Calu3 (cell line): ENCODE data around the gene CCDC106. TPM values are rescaled to one million over a fixed set of nuclear protein-coding genes. Genes with fewer than 3 reads are reported as not detected.

Experiments used
- BruUV-seq: library from RNA; stranded (reverse); fragments of 400-500 nt; replicated peaks from 2 replicates; lab custom pipeline; 2021; lab: Mats Ljungman, UMichigan
- CTCF ChIA-PET: fragments of 300-600 bp; sonication (Branson Sonifier 250); formaldehyde crosslinking; loops from one replicate; lab custom pipeline; 2022; ENCODE audit warnings: antibody characterized with exemption; lab: Charles Lee
- DNase-seq: peaks from one replicate; pipeline ENCODE4 v3.0.0; 2022
- H3K27ac Mint-ChIP-seq: one replicate; pipeline ENCODE4 v1.8.0; 2022; ENCODE audit warnings: mixed read lengths; ENCODE audit not compliant: unreplicated experiment
- H3K27me3 Mint-ChIP-seq: one replicate; pipeline ENCODE4 v1.8.0; 2022; ENCODE audit warnings: mixed read lengths; ENCODE audit not compliant: unreplicated experiment
- H3K36me3 Mint-ChIP-seq: one replicate; pipeline ENCODE4 v1.8.0; 2022; ENCODE audit warnings: mild to moderate bottlenecking, moderate library complexity, mixed read lengths; ENCODE audit not compliant: insufficient read depth, unreplicated experiment
- H3K4me1 Mint-ChIP-seq: one replicate; pipeline ENCODE4 v1.8.0; 2022; ENCODE audit warnings: mild to moderate bottlenecking, low read depth, mixed read lengths; ENCODE audit not compliant: unreplicated experiment
- H3K4me3 Mint-ChIP-seq: one replicate; pipeline ENCODE4 v1.8.0; 2022; ENCODE audit warnings: mild to moderate bottlenecking, low read depth, moderate library complexity, mixed read lengths; ENCODE audit not compliant: unreplicated experiment
- H3K9me3 Mint-ChIP-seq: one replicate; pipeline ENCODE4 v1.8.0; 2022; ENCODE audit warnings: low read depth, mixed read lengths; ENCODE audit not compliant: unreplicated experiment
- intact Hi-C: fragments of 100-400 bp; cut with micrococcal nuclease; formaldehyde crosslinking; loops from one replicate; pipeline ENCODE4 v1.10.0; 2022; ENCODE audit not compliant: unreplicated experiment
- total RNA-seq: library from RNA; stranded (reverse); gene quantifications from 2 replicates; pipeline ENCODE4 v1.2.3, GENCODE V29; 2022
- TF ChIP-seq, protein P1 (sequence below): fragments of 200-600 bp; IDR thresholded peaks from one replicate; pipeline ENCODE4 v1.8.0; 2022; ENCODE audit warnings: antibody characterized with exemption; ENCODE audit not compliant: unreplicated experiment

The CCDC106 gene
- total RNA-seq, 1 experiment from 2014 or later, result 12.7 TPM

DNA sequence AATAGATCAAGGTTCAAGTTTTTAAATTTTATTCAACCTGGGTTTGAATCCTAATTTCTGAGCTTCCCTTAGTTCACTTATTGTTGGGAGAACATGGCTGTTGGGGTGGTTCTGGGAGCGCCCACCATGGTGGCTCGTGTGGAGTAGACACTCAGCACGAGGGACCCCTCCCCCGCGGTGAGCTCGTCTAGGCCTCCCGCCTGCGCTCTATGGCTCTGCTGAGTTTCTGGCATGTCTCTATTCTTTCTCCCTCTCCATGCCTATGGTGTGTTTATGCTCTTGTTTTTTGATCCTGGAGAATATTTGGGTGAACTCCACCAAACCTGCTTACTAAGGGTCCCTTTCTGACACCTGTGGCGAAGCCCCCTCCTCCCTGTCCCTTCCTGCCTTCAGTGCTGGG lies 25.5 kb downstream of the CCDC106 start:
- H3K4me1 Mint-ChIP-seq, result peaks cover 60% of the 10 kb centered on the region
- DNase-seq, result no peak
- CTCF ChIA-PET, result no interaction called here
- H3K36me3 Mint-ChIP-seq, result peaks cover 80% of the 10 kb centered on the region
- no peak overlapping the region for H3K4me3 Mint-ChIP-seq
- intact Hi-C loops, result loop anchor here (2.0 kb wide), 1 partner anchor 17 kb away; no protein-coding TSS in a partner anchor
- TF ChIP-seq, protein P1, sequence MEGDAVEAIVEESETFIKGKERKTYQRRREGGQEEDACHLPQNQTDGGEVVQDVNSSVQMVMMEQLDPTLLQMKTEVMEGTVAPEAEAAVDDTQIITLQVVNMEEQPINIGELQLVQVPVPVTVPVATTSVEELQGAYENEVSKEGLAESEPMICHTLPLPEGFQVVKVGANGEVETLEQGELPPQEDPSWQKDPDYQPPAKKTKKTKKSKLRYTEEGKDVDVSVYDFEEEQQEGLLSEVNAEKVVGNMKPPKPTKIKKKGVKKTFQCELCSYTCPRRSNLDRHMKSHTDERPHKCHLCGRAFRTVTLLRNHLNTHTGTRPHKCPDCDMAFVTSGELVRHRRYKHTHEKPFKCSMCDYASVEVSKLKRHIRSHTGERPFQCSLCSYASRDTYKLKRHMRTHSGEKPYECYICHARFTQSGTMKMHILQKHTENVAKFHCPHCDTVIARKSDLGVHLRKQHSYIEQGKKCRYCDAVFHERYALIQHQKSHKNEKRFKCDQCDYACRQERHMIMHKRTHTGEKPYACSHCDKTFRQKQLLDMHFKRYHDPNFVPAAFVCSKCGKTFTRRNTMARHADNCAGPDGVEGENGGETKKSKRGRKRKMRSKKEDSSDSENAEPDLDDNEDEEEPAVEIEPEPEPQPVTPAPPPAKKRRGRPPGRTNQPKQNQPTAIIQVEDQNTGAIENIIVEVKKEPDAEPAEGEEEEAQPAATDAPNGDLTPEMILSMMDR, result no peak
- H3K27ac Mint-ChIP-seq, result peak overlapping the region; percentile 24
- no TSS peak for BruUV-seq
- H3K9me3 Mint-ChIP-seq, result no peaks in the 10 kb centered on the region
- H3K27me3 Mint-ChIP-seq, result no peaks in the 10 kb centered on the region

DNA sequence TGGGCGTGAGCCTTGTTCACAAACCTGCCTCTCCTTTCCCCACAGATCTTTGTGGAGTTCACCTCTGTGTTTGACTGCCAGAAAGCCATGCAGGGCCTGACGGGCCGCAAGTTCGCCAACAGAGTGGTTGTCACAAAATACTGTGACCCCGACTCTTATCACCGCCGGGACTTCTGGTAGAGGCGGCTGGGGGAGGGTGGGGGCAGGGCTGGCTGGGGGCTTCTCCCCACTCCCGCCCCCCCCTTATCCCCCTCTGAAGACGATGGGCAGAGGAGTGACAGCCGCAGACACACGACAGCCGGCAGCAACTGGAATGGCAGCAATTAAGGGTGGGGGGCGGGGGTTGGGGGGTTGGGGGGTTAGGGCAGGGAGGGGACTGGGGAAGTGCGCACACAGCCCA lies 25.9 kb downstream of the CCDC106 start:
- no TSS peak for BruUV-seq
- H3K36me3 Mint-ChIP-seq, result peaks cover 84% of the 10 kb centered on the region
- TF ChIP-seq, protein P1, result no peak
- peak overlapping the region; percentile 65 for H3K27ac Mint-ChIP-seq
- DNase-seq, result no peak
- H3K9me3 Mint-ChIP-seq, result no peaks in the 10 kb centered on the region
- peaks cover 60% of the 10 kb centered on the region for H3K4me1 Mint-ChIP-seq
- intact Hi-C loops, result loop anchor here (2.0 kb wide), 1 partner anchor 17 kb away; no protein-coding TSS in a partner anchor
- CTCF ChIA-PET, result no interaction called here
- H3K27me3 Mint-ChIP-seq, result no peaks in the 10 kb centered on the region
- H3K4me3 Mint-ChIP-seq, result peak overlapping the region; percentile 97

DNA sequence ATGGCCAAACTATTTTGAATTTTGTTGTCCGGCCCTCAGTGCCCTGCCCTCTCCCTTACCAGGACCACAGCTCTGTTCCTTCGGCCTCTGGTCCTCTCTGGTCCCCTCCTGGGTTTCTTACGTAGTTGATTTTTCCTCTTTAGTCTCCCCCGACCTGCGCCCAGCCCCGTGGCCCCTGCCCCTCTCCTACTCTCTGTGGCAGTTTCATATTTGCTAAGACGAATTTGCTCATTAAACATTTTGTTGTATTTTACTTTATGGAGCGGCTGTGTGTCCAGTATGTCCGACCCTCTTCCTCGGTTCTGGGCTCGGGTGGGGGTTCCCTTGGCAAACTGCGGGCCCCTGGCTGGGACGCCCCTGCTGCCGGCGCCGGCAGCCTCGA lies 26.4 kb downstream of the CCDC106 start:
- DNase-seq, result no peak
- Mint-ChIP-seq H3K36me3 (peaks cover 86% of the 10 kb centered on the region), H3K27me3 (no peaks in the 10 kb centered on the region), H3K4me1 (peaks cover 60% of the 10 kb centered on the region), H3K4me3 (peak overlapping the region; percentile 97), H3K9me3 (no peaks in the 10 kb centered on the region), H3K27ac (peak overlapping the region; percentile 65)
- TF ChIP-seq, protein P1, result no peak
- CTCF ChIA-PET, result no interaction called here
- intact Hi-C loops, result no loop called here
- TSS peak; percentile 61 for BruUV-seq

DNA sequence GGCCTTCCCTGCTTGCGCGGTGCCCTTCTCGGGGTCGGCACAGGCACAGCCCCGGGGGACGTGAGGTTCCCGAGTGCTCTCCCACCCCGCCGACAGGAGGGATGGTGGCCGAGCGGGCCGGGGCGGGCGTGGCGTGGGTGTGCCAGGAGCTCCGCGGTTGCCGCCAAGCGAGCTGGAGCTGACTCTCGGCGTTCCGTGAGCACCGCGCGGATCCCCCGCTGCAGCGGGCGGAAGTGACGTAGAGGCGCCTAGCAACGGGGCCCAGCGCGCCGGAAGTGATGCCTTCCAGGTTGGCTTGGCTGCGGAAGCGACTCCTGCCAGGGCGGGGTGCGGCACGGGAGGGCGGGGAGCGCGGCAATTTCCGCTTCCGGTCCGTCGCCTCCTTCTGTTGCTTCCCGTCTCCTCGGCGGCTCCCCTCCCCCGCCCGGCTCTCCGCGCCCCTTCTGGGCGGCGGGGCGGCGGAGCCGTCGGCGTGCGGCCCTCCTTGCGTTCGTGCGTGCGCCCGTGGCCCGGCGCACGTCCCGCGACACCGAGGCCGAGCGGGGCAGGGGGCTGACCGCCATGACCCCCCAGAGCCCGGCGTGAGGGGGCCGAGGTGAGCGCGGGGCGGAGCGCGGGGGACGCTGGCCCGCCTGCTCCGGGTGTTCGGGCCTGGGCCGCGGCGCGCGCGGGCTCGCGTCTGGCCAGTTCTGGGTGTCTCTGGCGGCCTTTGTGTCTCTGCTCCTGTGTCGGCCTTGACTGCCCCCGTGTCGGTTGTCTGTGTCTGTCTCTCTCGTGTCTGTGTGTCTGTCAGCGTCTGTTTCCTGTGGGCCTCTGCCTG lies 27.0 kb downstream of the CCDC106 start, which contains the start of gene EPN1:
Gene EPN1, plus strand, starts transcription at position 386 of the 820 bp plus-strand sequence. CDS start 3,402 bp downstream, outside the sequence.
- no TSS peak for BruUV-seq
- no peaks in the 10 kb centered on the region for H3K9me3 Mint-ChIP-seq
- CTCF ChIA-PET, result no interaction called here
- H3K4me1 Mint-ChIP-seq, result peaks cover 64% of the 10 kb centered on the region
- H3K27ac Mint-ChIP-seq, result peak within 1 kb of the TSS; percentile 99
- H3K36me3 Mint-ChIP-seq, result peaks cover 86% of the 10 kb centered on the region
- TF ChIP-seq, protein P1, result no peak
- H3K27me3 Mint-ChIP-seq, result no peaks in the 10 kb centered on the region
- intact Hi-C loops, result no loop called here
- H3K4me3 Mint-ChIP-seq, result peak within 1 kb of the TSS; percentile 97
- peak; percentile 98 for DNase-seq
